Bone marrow (tissue), 2 donors: ENCODE results near the gene KRT13.

Source experiments
- DNase-seq, 2 donors: peaks; one replicate each; lab custom pipeline; 2025; lab: John Stamatoyannopoulos, UW

Gene KRT13

GRCh38 chr17:41466988-41467387 lies 38.4 kb downstream of the KRT13 start, which contains the start of gene KRT32:
TSS of gene KRT32 (minus strand) at chr17:41467386. CDS start at chr17:41467325, 61 bp downstream.
- DNase-seq = no peak

- DNase-seq = no peak
Measured at GRCh38 chr17:41464682-41465081, 40.7 kb downstream of the KRT13 start.

- DNase-seq = no peak
Measured at GRCh38 chr17:41464173-41464572, 41.2 kb downstream of the KRT13 start.

GRCh38 chr17:41463746-41464145 lies 41.7 kb downstream of the KRT13 start:
- no peak for DNase-seq

- DNase-seq = no peak
Measured at GRCh38 chr17:41462705-41463104, 42.7 kb downstream of the KRT13 start.

GRCh38 chr17:41457676-41458075 lies 47.7 kb downstream of the KRT13 start:
- no peak for DNase-seq

GRCh38 chr17:41456204-41456603 lies 49.2 kb downstream of the KRT13 start:
- DNase-seq = no peak

GRCh38 chr17:41455236-41455635 lies 50.2 kb downstream of the KRT13 start:
- no peak for DNase-seq

- DNase-seq = no peak
Measured at GRCh38 chr17:41453066-41453465, 52.3 kb downstream of the KRT13 start.

GRCh38 chr17:41452281-41452680 lies 53.1 kb downstream of the KRT13 start:
- DNase-seq = no peak

- DNase-seq = no peak
Measured at GRCh38 chr17:41451154-41451728, 54.2 kb downstream of the KRT13 start.
